Esophagus muscularis mucosa (tissue), 3 donors: ENCODE data around the gene SH3GLB2.

Source experiments
- POLR2A ChIP-seq: fragments of 450-650 bp; IDR thresholded peaks from one replicate; pipeline ENCODE4 v1.6.1; 2017; ENCODE audit warnings: antibody characterized with exemption, moderate library complexity, mild to moderate bottlenecking, low read depth
- POLR2AphosphoS5 ChIP-seq, 2 donors: sonication (generic); formaldehyde crosslinking; IDR thresholded peaks; one replicate each; pipeline ENCODE4 v1.6.1; 2017; ENCODE audit warnings: antibody characterized with exemption in 2 of 2
- TF ChIP-seq, protein P1 (sequence below), 3 experiments: fragments of 200-600 bp in 2 of 3; fragments of 450-650 bp in 1 of 3; sonication (generic) in 2 of 3; IDR thresholded peaks; one replicate each; pipeline ENCODE4 v1.5.1; 2017 to 2019; ENCODE audit warnings: antibody characterized with exemption in 3 of 3, mild to moderate bottlenecking in 2 of 3, moderate library complexity in 1 of 3

DNA sequence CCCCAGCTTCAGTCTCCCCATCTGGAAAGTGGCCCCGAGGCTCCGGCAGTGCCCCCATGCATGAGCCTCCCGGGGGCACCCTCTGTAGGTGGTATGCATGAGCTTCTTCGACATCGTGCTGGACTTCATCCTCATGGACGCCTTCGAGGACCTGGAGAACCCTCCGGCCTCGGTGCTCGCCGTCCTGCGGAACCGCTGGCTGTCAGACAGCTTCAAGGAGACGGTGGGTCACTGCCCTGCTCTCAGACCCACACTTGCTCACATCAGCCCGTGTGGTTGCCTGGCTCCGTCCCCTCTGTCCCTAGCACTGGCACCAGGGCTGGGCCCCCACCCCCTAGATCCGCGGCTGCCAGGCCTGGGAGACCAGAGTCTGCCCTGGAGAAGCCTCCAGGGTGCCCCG lies 40.0 kb upstream of the SH3GLB2 start:
- TF ChIP-seq, protein P1, sequence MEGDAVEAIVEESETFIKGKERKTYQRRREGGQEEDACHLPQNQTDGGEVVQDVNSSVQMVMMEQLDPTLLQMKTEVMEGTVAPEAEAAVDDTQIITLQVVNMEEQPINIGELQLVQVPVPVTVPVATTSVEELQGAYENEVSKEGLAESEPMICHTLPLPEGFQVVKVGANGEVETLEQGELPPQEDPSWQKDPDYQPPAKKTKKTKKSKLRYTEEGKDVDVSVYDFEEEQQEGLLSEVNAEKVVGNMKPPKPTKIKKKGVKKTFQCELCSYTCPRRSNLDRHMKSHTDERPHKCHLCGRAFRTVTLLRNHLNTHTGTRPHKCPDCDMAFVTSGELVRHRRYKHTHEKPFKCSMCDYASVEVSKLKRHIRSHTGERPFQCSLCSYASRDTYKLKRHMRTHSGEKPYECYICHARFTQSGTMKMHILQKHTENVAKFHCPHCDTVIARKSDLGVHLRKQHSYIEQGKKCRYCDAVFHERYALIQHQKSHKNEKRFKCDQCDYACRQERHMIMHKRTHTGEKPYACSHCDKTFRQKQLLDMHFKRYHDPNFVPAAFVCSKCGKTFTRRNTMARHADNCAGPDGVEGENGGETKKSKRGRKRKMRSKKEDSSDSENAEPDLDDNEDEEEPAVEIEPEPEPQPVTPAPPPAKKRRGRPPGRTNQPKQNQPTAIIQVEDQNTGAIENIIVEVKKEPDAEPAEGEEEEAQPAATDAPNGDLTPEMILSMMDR (IDR thresholded peaks at IDR 0.05), result no peak
- TF ChIP-seq POLR2AphosphoS5 (IDR thresholded peaks at IDR 0.05) (no peak), POLR2A (no peak)
